Liver (tissue), 9 donors: Measurements from ENCODE around the gene DOCK9. TPM values are rescaled to one million over a fixed set of nuclear protein-coding genes. Genes with fewer than 3 reads are reported as not detected.
"Not testable (repeated sequence)": the region's sequence is repeated elsewhere in the genome, so short reads cannot be mapped to it uniquely, and the experiment has no call there.

Source experiments
- DNase-seq: peaks from one replicate; pipeline ENCODE4 v3.0.0-alpha.2; 2017; ENCODE audit warnings: low spot score
- H3K27ac ChIP-seq, 2 donors: one replicate each; pipeline ENCODE4 v1.7.0; 2013; ENCODE audit warnings: inconsistent platforms in 2 of 2, low read length in 2 of 2, control low read depth in 1 of 2, low read depth in 1 of 2, mild to moderate bottlenecking in 1 of 2
- H3K27me3 ChIP-seq, 4 donors: one replicate each; pipeline versions ENCODE4 v1.6.1 to v1.7.0; 2013; ENCODE audit warnings: low read length in 3 of 4, inconsistent platforms in 1 of 4, mild to moderate bottlenecking in 1 of 4, moderate library complexity in 1 of 4; ENCODE audit not compliant: control insufficient read depth in 4 of 4, insufficient read depth in 4 of 4
- H3K36me3 ChIP-seq, 4 donors: one replicate each; pipeline versions ENCODE4 v1.6.1 to v1.7.0; 2013; ENCODE audit warnings: low read length in 3 of 4, mild to moderate bottlenecking in 3 of 4, low read depth in 1 of 4, moderate library complexity in 1 of 4; ENCODE audit not compliant: control insufficient read depth in 4 of 4, insufficient read depth in 3 of 4
- H3K4me1 ChIP-seq, 4 donors: one replicate each; pipeline versions ENCODE4 v1.6.1 to v1.7.0; 2013; ENCODE audit warnings: low read length in 3 of 4, mild to moderate bottlenecking in 3 of 4, moderate library complexity in 1 of 4; ENCODE audit not compliant: control insufficient read depth in 4 of 4, insufficient read depth in 4 of 4
- H3K4me3 ChIP-seq, 3 donors: one replicate each; pipeline versions ENCODE4 v1.6.1 to v1.7.0; 2013; ENCODE audit warnings: low read length in 3 of 3, control low read depth in 1 of 3, low read depth in 1 of 3, mild to moderate bottlenecking in 1 of 3
- H3K9ac ChIP-seq, 2 donors: one replicate each; pipeline ENCODE4 v1.7.0; 2013; ENCODE audit warnings: low read length in 2 of 2, mild to moderate bottlenecking in 2 of 2, moderate library complexity in 2 of 2, control low read depth in 1 of 2, low read depth in 1 of 2
- H3K9me3 ChIP-seq, 4 donors: one replicate each; pipeline versions ENCODE4 v1.6.1 to v1.7.0; 2013; ENCODE audit warnings: low read length in 3 of 4; ENCODE audit not compliant: control insufficient read depth in 4 of 4
- EGR1 ChIP-seq, 2 donors: IDR thresholded peaks; 2 replicates each; pipeline ENCODE4 v1.6.1; 2016 to 2018; ENCODE audit warnings: antibody characterized with exemption in 2 of 2, low read depth in 2 of 2
- FOXA1 ChIP-seq: IDR thresholded peaks from 2 replicates; pipeline ENCODE4 v1.6.1; 2016; ENCODE audit warnings: antibody characterized with exemption
- FOXA2 ChIP-seq: IDR thresholded peaks from 2 replicates; pipeline ENCODE4 v1.6.1; 2016; ENCODE audit warnings: antibody characterized with exemption
- GABPA ChIP-seq, 2 donors: IDR thresholded peaks in 1 of 2; conservative IDR thresholded peaks in 1 of 2; 2 replicates each; pipeline ENCODE4 v1.6.1; 2016; ENCODE audit warnings: antibody characterized with exemption in 2 of 2, mild to moderate bottlenecking in 1 of 2, moderate library complexity in 1 of 2
- HNF4A ChIP-seq, 2 donors: conservative IDR thresholded peaks; 2 replicates each; pipeline ENCODE4 v1.6.1; 2016; ENCODE audit warnings: antibody characterized with exemption in 2 of 2, mild to moderate bottlenecking in 2 of 2
- HNF4G ChIP-seq: IDR thresholded peaks from 2 replicates; pipeline ENCODE4 v1.6.1; 2016; ENCODE audit warnings: antibody characterized with exemption
- JUND ChIP-seq, 2 donors: IDR thresholded peaks; 2 replicates each; pipeline ENCODE4 v1.6.1; 2016; ENCODE audit warnings: antibody characterized with exemption in 2 of 2
- NR2F2 ChIP-seq: IDR thresholded peaks from 2 replicates; pipeline ENCODE4 v1.6.1; 2016; ENCODE audit warnings: antibody characterized with exemption
- RAD21 ChIP-seq, 2 donors: IDR thresholded peaks; 2 replicates each; pipeline ENCODE4 v1.6.1; 2016; ENCODE audit warnings: antibody characterized with exemption in 2 of 2, mild to moderate bottlenecking in 2 of 2
- RXRA ChIP-seq, 2 donors: IDR thresholded peaks; 2 replicates each; pipeline ENCODE4 v1.6.1; 2017 to 2018; ENCODE audit warnings: antibody characterized with exemption in 2 of 2, mild to moderate bottlenecking in 1 of 2
- SP1 ChIP-seq: IDR thresholded peaks from 2 replicates; pipeline ENCODE4 v1.6.1; 2018; ENCODE audit warnings: antibody characterized with exemption, mild to moderate bottlenecking
- TAF1 ChIP-seq: conservative IDR thresholded peaks from 2 replicates; pipeline ENCODE4 v1.6.1; 2016; ENCODE audit warnings: antibody characterized with exemption, mild to moderate bottlenecking
- YY1 ChIP-seq: IDR thresholded peaks from 2 replicates; pipeline ENCODE4 v1.6.1; 2016; ENCODE audit warnings: antibody characterized with exemption, mild to moderate bottlenecking
- WGBS: extraction: QIAGEN DNeasy Blood & Tissue Kit; methylation state at CpG from one replicate; pipeline ENCODE4 v1.1.7; 2013; 5-methylcytosine and 5-hydroxymethylcytosine counted together
- polyA plus RNA-seq, 2 donors: library from polyadenylated mRNA; stranded (reverse) in 1 of 2; unstranded in 1 of 2; fragments of 200-250 nt in 1 of 2; fragments of >200 nt in 1 of 2; fragmentation: Nextera tagmentation in 1 of 2; extraction: Ambion mirVana in 1 of 2; gene quantifications; one replicate each; pipeline versions ENCODE4 v1.2.1 to v1.2.3, GENCODE V29; 2013 to 2015
- total RNA-seq, 2 donors: library from RNA; depleted of rRNA; stranded (reverse); fragments of >200 nt; gene quantifications; one replicate each; pipeline ENCODE4 v1.2.3, GENCODE V29; 2014
- TF ChIP-seq, protein P1 (sequence below): IDR thresholded peaks from 2 replicates; pipeline ENCODE4 v1.6.1; 2016; ENCODE audit warnings: antibody characterized with exemption
- TF ChIP-seq, protein P2 (sequence below): fragments of 150-350 bp; IDR thresholded peaks from 2 replicates; pipeline ENCODE4 v1.5.1; 2017; ENCODE audit warnings: improper control_type of control experiment, low read depth, low read length; ENCODE audit not compliant: missing input control
- TF ChIP-seq, protein P3 (sequence below): IDR thresholded peaks from 2 replicates; pipeline ENCODE4 v1.6.1; 2016; ENCODE audit warnings: antibody characterized with exemption
- TF ChIP-seq, protein P4 (sequence below): IDR thresholded peaks from 2 replicates; pipeline ENCODE4 v1.6.1; 2016; ENCODE audit warnings: antibody characterized with exemption, mild to moderate bottlenecking
- TF ChIP-seq, protein P5 (sequence below): IDR thresholded peaks from 2 replicates; pipeline ENCODE4 v1.6.1; 2016; ENCODE audit warnings: antibody characterized with exemption
- donor health status: healthy.
- donor health status: healthy.
- donor health status: healthy.
- donor health status: healthy.
- donor health status: healthy.

The DOCK9 gene
- total and polyA plus RNA-seq, 4 donors, result 5.4 to 31.3 (median 10.6) TPM

DNA sequence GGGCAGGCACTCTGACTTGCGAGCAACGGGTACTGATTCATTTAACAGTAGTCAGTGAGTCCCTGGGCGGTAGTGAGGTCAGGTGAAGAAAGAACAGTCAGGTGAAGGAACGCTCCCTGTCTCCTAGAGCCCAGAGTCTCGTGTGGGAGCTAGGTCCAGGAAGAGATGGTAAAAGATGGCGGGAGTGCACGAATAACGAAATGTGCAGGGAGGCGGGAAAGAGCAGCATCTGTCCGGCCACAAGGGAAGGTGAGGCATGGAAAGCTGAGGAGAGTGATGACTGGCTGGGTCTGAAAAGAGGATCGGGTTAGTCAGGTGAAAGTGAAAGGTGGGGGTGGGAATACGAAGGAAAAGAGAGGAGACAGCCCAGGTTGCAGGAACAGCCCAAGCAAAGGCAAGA is 161.5 kb downstream of the DOCK9 start:
- no peak for DNase-seq
- no peak overlapping the region for H3K27ac ChIP-seq
- no peak overlapping the region for H3K9ac ChIP-seq
- no peaks in the 10 kb centered on the region for H3K27me3 ChIP-seq
- H3K9me3 ChIP-seq, result no peaks in the 10 kb centered on the region
- peaks cover 0 to 2% (median 0%) of the 10 kb centered on the region in 4 donors for H3K36me3 ChIP-seq
- WGBS, result 97% methylated on average over 12 of the region's 12 CpGs
- peaks cover 10 to 25% (median 21%) of the 10 kb centered on the region in 4 donors for H3K4me1 ChIP-seq
- TF ChIP-seq, protein P1, sequence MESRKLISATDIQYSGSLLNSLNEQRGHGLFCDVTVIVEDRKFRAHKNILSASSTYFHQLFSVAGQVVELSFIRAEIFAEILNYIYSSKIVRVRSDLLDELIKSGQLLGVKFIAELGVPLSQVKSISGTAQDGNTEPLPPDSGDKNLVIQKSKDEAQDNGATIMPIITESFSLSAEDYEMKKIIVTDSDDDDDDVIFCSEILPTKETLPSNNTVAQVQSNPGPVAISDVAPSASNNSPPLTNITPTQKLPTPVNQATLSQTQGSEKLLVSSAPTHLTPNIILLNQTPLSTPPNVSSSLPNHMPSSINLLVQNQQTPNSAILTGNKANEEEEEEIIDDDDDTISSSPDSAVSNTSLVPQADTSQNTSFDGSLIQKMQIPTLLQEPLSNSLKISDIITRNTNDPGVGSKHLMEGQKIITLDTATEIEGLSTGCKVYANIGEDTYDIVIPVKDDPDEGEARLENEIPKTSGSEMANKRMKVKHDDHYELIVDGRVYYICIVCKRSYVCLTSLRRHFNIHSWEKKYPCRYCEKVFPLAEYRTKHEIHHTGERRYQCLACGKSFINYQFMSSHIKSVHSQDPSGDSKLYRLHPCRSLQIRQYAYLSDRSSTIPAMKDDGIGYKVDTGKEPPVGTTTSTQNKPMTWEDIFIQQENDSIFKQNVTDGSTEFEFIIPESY, result no peak
- no peak for TF ChIP-seq HNF4G
- TF ChIP-seq FOXA1, result no peak
- no peak overlapping the region for H3K4me3 ChIP-seq

DNA sequence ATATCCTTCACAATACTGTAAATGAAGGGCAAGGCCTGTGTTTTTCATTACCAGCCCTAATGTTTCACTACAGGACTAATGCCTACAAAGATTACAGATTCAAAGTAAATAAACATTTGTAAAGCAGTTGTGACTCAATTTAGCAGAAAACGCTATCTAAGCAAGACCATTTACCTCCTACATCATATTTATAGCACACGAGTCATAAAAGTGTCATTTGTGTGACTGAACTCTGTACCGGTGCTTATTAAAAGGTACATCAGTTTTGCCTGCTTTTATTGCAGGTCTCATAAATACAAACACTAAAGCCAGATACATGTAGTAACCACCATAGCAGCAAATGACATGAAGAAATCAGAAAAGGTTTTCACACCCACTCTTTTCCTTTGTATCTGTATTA is 163.9 kb downstream of the DOCK9 start:
- no peaks in the 10 kb centered on the region for H3K9me3 ChIP-seq
- H3K27me3 ChIP-seq, result no peaks in the 10 kb centered on the region
- peaks cover 2 to 8% (median 4%) of the 10 kb centered on the region in 4 donors for H3K4me1 ChIP-seq
- H3K27ac ChIP-seq, result no peak overlapping the region
- 82% methylated on average over 3 of the region's 3 CpGs for WGBS
- no peak overlapping the region for H3K4me3 ChIP-seq
- H3K36me3 ChIP-seq, result peaks cover 0 to 2% (median 0%) of the 10 kb centered on the region in 4 donors
- no peak for DNase-seq
- no peak for TF ChIP-seq GABPA (IDR thresholded peaks at IDR 0.05 in 1 of 2, conservative IDR thresholded peaks at IDR 0.05 in 1 of 2)
- TF ChIP-seq FOXA2, result no peak
- TF ChIP-seq, protein P2, sequence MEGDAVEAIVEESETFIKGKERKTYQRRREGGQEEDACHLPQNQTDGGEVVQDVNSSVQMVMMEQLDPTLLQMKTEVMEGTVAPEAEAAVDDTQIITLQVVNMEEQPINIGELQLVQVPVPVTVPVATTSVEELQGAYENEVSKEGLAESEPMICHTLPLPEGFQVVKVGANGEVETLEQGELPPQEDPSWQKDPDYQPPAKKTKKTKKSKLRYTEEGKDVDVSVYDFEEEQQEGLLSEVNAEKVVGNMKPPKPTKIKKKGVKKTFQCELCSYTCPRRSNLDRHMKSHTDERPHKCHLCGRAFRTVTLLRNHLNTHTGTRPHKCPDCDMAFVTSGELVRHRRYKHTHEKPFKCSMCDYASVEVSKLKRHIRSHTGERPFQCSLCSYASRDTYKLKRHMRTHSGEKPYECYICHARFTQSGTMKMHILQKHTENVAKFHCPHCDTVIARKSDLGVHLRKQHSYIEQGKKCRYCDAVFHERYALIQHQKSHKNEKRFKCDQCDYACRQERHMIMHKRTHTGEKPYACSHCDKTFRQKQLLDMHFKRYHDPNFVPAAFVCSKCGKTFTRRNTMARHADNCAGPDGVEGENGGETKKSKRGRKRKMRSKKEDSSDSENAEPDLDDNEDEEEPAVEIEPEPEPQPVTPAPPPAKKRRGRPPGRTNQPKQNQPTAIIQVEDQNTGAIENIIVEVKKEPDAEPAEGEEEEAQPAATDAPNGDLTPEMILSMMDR, result no peak
- no peak for TF ChIP-seq YY1
- no peak for TF ChIP-seq SP1
- TF ChIP-seq, protein P3, sequence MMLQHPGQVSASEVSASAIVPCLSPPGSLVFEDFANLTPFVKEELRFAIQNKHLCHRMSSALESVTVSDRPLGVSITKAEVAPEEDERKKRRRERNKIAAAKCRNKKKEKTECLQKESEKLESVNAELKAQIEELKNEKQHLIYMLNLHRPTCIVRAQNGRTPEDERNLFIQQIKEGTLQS, result no peak
- TF ChIP-seq, protein P4, sequence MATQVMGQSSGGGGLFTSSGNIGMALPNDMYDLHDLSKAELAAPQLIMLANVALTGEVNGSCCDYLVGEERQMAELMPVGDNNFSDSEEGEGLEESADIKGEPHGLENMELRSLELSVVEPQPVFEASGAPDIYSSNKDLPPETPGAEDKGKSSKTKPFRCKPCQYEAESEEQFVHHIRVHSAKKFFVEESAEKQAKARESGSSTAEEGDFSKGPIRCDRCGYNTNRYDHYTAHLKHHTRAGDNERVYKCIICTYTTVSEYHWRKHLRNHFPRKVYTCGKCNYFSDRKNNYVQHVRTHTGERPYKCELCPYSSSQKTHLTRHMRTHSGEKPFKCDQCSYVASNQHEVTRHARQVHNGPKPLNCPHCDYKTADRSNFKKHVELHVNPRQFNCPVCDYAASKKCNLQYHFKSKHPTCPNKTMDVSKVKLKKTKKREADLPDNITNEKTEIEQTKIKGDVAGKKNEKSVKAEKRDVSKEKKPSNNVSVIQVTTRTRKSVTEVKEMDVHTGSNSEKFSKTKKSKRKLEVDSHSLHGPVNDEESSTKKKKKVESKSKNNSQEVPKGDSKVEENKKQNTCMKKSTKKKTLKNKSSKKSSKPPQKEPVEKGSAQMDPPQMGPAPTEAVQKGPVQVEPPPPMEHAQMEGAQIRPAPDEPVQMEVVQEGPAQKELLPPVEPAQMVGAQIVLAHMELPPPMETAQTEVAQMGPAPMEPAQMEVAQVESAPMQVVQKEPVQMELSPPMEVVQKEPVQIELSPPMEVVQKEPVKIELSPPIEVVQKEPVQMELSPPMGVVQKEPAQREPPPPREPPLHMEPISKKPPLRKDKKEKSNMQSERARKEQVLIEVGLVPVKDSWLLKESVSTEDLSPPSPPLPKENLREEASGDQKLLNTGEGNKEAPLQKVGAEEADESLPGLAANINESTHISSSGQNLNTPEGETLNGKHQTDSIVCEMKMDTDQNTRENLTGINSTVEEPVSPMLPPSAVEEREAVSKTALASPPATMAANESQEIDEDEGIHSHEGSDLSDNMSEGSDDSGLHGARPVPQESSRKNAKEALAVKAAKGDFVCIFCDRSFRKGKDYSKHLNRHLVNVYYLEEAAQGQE, result no peak
- TF ChIP-seq HNF4A (conservative IDR thresholded peaks at IDR 0.05), result no peak
- TF ChIP-seq TAF1, result no peak
- TF ChIP-seq, protein P1, result no peak
- TF ChIP-seq RAD21 (IDR thresholded peaks at IDR 0.05), result no peak
- no peak for TF ChIP-seq EGR1 (IDR thresholded peaks at IDR 0.05; ENCODE audit: low read depth in 2 of 2)
- TF ChIP-seq RXRA (IDR thresholded peaks at IDR 0.05), result no peak
- no peak for TF ChIP-seq HNF4G
- no peak for TF ChIP-seq JUND (IDR thresholded peaks at IDR 0.05)
- no peak for TF ChIP-seq NR2F2
- no peak for TF ChIP-seq FOXA1
- TF ChIP-seq, protein P5, sequence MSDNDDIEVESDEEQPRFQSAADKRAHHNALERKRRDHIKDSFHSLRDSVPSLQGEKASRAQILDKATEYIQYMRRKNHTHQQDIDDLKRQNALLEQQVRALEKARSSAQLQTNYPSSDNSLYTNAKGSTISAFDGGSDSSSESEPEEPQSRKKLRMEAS, result no peak
- H3K9ac ChIP-seq, result no peak overlapping the region

DNA sequence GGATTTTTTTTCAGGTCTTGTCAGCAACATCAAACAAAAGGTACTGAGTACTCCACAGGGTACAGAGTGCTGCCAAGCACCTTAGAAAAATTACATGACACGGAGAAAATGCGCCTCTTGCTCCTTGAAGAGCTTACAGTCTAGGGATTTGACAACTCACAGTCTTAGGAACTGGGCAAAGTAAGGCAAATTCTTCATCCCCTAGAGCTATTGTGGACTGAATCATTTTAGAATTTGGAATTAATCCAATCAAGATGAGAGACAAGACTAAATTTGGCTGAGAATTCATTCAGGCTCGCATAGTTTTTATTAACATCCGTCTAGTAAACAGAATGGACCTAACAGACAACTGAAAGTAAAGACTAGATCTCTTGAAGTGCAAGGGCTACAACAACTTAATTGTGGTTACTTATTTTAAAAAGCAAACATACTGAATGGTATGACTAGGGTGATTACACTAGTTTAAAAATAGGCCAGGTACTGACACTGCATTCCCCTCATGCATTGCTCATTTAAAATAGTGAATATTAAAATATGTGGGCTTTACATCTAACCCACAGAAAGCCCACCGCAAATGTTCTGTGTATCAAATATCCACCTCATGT is 165.6 kb downstream of the DOCK9 start:
- H3K4me1 ChIP-seq, H3K27me3 ChIP-seq, H3K9me3 ChIP-seq, H3K36me3 ChIP-seq, H3K27ac ChIP-seq, H3K9ac ChIP-seq, H3K4me3 ChIP-seq, DNase-seq: not testable (repeated sequence)
- 89% methylated on average over 1 of the region's 5 CpGs for WGBS
